Muscle layer of duodenum (tissue), 2 donors: ENCODE data around the gene CALHM6.

Source experiments
- H3K27ac ChIP-seq: one replicate; pipeline ENCODE4 v1.7.0; 2013; ENCODE audit warnings: mild to moderate bottlenecking, low read length
- H3K27me3 ChIP-seq: one replicate; pipeline ENCODE4 v1.7.0; 2013; ENCODE audit warnings: low read depth, mild to moderate bottlenecking, control low read depth, low read length
- H3K36me3 ChIP-seq, 2 donors: one replicate each; pipeline ENCODE4 v1.7.0; 2013; ENCODE audit warnings: low read length in 2 of 2, control low read depth in 1 of 2, mild to moderate bottlenecking in 1 of 2; ENCODE audit not compliant: insufficient read depth in 2 of 2, control insufficient read depth in 1 of 2
- H3K4me1 ChIP-seq, 2 donors: one replicate each; pipeline ENCODE4 v1.7.0; 2013; ENCODE audit warnings: low read length in 2 of 2, mild to moderate bottlenecking in 2 of 2, control low read depth in 1 of 2, moderate library complexity in 1 of 2; ENCODE audit not compliant: insufficient read depth in 2 of 2, control insufficient read depth in 1 of 2
- H3K4me3 ChIP-seq, 2 donors: one replicate each; pipeline ENCODE4 v1.7.0; 2013; ENCODE audit warnings: low read length in 2 of 2, low read depth in 1 of 2, mild to moderate bottlenecking in 1 of 2
- H3K9me3 ChIP-seq, 2 donors: one replicate each; pipeline ENCODE4 v1.7.0; 2013; ENCODE audit warnings: low read length in 2 of 2, control low read depth in 1 of 2, mild to moderate bottlenecking in 1 of 2; ENCODE audit not compliant: control insufficient read depth in 1 of 2
- donor health status: healthy.

The CALHM6 gene

GRCh38 chr6:116461331-116461931 lies at the start of gene CALHM6:
Gene CALHM6 (plus strand): TSS chr6:116461375. CDS start chr6:116461930, 555 bp downstream.
- no peaks in the 10 kb centered on the region for H3K27me3 ChIP-seq
- peak within 1 kb of the TSS; percentile 59 to 68 for H3K4me3 ChIP-seq
- no peaks in the 10 kb centered on the region for H3K9me3 ChIP-seq
- H3K27ac ChIP-seq, result no peak within 1 kb of the TSS
- H3K4me1 ChIP-seq, result no peaks in the 10 kb centered on the region
- H3K36me3 ChIP-seq, result no peaks in the 10 kb centered on the region

GRCh38 chr6:116412270-116412669 lies 48.9 kb upstream of the CALHM6 start:
- no peak overlapping the region for H3K27ac ChIP-seq

GRCh38 chr6:116413357-116413756 lies 47.8 kb upstream of the CALHM6 start:
- Histone ChIP-seq H3K27me3 (no peaks in the 10 kb centered on the region), H3K4me3 (no peak overlapping the region)

More at GRCh38 chr6:116412270-116412669, 48.9 kb upstream of the CALHM6 start:
- H3K4me1 ChIP-seq, result peaks cover 5 to 16% of the 10 kb centered on the region in 2 donors
- H3K9me3 ChIP-seq, result no peaks in the 10 kb centered on the region
- H3K36me3 ChIP-seq, result no peaks in the 10 kb centered on the region
- no peak overlapping the region for H3K4me3 ChIP-seq
- no peaks in the 10 kb centered on the region for H3K27me3 ChIP-seq

GRCh38 chr6:116417661-116418060 lies 43.5 kb upstream of the CALHM6 start:
- Histone ChIP-seq H3K4me1 (peaks cover 0 to 5% of the 10 kb centered on the region in 2 donors), H3K27me3 (no peaks in the 10 kb centered on the region), H3K4me3 (no peak overlapping the region), H3K27ac (no peak overlapping the region), H3K36me3 (no peaks in the 10 kb centered on the region), H3K9me3 (no peaks in the 10 kb centered on the region)

More at GRCh38 chr6:116413357-116413756, 47.8 kb upstream of the CALHM6 start:
- Histone ChIP-seq H3K4me1 (peaks cover 5 to 16% of the 10 kb centered on the region in 2 donors), H3K36me3 (no peaks in the 10 kb centered on the region), H3K27ac (no peak overlapping the region), H3K9me3 (no peaks in the 10 kb centered on the region)

GRCh38 chr6:116419069-116419786 lies 41.9 kb upstream of the CALHM6 start:
- Histone ChIP-seq H3K27me3 (no peaks in the 10 kb centered on the region), H3K4me3 (no peak overlapping the region), H3K27ac (no peak overlapping the region), H3K4me1 (peaks cover 0 to 9% of the 10 kb centered on the region in 2 donors), H3K9me3 (no peaks in the 10 kb centered on the region), H3K36me3 (no peaks in the 10 kb centered on the region)

GRCh38 chr6:116420341-116420740 lies 40.8 kb upstream of the CALHM6 start:
- Histone ChIP-seq H3K27me3 (no peaks in the 10 kb centered on the region), H3K4me1 (peaks cover 0 to 9% of the 10 kb centered on the region in 2 donors), H3K9me3 (no peaks in the 10 kb centered on the region), H3K4me3 (no peak overlapping the region), H3K36me3 (no peaks in the 10 kb centered on the region), H3K27ac (no peak overlapping the region)

GRCh38 chr6:116422238-116422637 lies 38.9 kb upstream of the CALHM6 start:
- Histone ChIP-seq H3K27me3 (no peaks in the 10 kb centered on the region), H3K9me3 (no peaks in the 10 kb centered on the region), H3K4me3 (no peak overlapping the region), H3K27ac (no peak overlapping the region), H3K4me1 (peaks cover 0 to 9% of the 10 kb centered on the region in 2 donors), H3K36me3 (peaks cover 0 to 5% of the 10 kb centered on the region in 2 donors)

- H3K9me3 ChIP-seq, result no peaks in the 10 kb centered on the region
- H3K27me3 ChIP-seq, result no peaks in the 10 kb centered on the region
- H3K36me3 ChIP-seq, result peaks cover 0 to 12% of the 10 kb centered on the region in 2 donors
- H3K27ac ChIP-seq, result no peak overlapping the region
- H3K4me3 ChIP-seq, result no peak overlapping the region
- peaks cover 0 to 9% of the 10 kb centered on the region in 2 donors for H3K4me1 ChIP-seq
Observed at GRCh38 chr6:116424001-116424400, 37.2 kb upstream of the CALHM6 start.

GRCh38 chr6:116426551-116426950 lies 34.6 kb upstream of the CALHM6 start:
- peaks cover 4 to 15% of the 10 kb centered on the region in 2 donors for H3K36me3 ChIP-seq
- no peaks in the 10 kb centered on the region for H3K9me3 ChIP-seq
- no peak overlapping the region for H3K4me3 ChIP-seq
- no peaks in the 10 kb centered on the region for H3K27me3 ChIP-seq
- peaks cover 0 to 9% of the 10 kb centered on the region in 2 donors for H3K4me1 ChIP-seq
- no peak overlapping the region for H3K27ac ChIP-seq

- Histone ChIP-seq H3K27me3 (no peaks in the 10 kb centered on the region), H3K27ac (no peak overlapping the region), H3K4me1 (no peaks in the 10 kb centered on the region), H3K36me3 (peaks cover 4 to 22% of the 10 kb centered on the region in 2 donors), H3K9me3 (no peaks in the 10 kb centered on the region), H3K4me3 (no peak overlapping the region)
Observed at GRCh38 chr6:116429111-116429510, 32.1 kb upstream of the CALHM6 start.

GRCh38 chr6:116430860-116431259 lies 30.3 kb upstream of the CALHM6 start:
- H3K36me3 ChIP-seq, result peaks cover 4 to 22% of the 10 kb centered on the region in 2 donors
- no peak overlapping the region for H3K4me3 ChIP-seq
- H3K27me3 ChIP-seq, result no peaks in the 10 kb centered on the region
- no peaks in the 10 kb centered on the region for H3K4me1 ChIP-seq
- no peaks in the 10 kb centered on the region for H3K9me3 ChIP-seq
- no peak overlapping the region for H3K27ac ChIP-seq
